Measurements from ENCODE around the gene WNT3.

DNA sequence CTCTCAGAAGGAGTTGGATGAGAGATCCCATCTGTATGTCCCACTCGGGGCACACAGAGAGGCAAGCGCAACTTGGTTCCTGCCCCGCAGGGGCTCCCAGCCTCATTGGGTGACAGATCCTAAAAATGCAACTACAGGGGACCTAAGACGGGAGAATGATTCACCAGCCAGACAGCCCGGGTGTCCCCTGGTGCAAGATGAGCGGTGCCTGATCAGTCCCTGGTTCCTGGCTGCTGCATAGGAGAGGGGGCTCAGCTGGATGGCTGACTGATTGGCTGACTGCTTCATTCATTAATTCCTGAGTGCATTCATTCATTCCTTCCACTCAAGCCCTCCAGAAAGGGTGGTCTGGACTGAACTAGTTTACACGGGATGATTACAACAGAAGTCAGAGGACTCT lies 22.0 kb downstream of the WNT3 start:
- TF ChIP-seq, protein P1, sequence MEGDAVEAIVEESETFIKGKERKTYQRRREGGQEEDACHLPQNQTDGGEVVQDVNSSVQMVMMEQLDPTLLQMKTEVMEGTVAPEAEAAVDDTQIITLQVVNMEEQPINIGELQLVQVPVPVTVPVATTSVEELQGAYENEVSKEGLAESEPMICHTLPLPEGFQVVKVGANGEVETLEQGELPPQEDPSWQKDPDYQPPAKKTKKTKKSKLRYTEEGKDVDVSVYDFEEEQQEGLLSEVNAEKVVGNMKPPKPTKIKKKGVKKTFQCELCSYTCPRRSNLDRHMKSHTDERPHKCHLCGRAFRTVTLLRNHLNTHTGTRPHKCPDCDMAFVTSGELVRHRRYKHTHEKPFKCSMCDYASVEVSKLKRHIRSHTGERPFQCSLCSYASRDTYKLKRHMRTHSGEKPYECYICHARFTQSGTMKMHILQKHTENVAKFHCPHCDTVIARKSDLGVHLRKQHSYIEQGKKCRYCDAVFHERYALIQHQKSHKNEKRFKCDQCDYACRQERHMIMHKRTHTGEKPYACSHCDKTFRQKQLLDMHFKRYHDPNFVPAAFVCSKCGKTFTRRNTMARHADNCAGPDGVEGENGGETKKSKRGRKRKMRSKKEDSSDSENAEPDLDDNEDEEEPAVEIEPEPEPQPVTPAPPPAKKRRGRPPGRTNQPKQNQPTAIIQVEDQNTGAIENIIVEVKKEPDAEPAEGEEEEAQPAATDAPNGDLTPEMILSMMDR (IDR thresholded peaks at IDR 0.05) = no peak
- TF ChIP-seq EZH2 (IDR thresholded peaks at IDR 0.05) (no peak), EZH2phosphoT487 (IDR thresholded peaks at IDR 0.05) (no peak)

Data from neural progenitor cell (in vitro differentiated cells).